Breast epithelium (tissue), 3 donors: ENCODE data around the gene CBX8.

Experiments used
- CTCF ChIP-seq, 3 donors: fragments of 450-650 bp; IDR thresholded peaks; one replicate each; pipeline ENCODE4 v1.5.1; 2016 to 2017; ENCODE audit warnings: antibody characterized with exemption in 3 of 3, mild to moderate bottlenecking in 3 of 3, moderate library complexity in 3 of 3
- POLR2A ChIP-seq: fragments of 450-650 bp; IDR thresholded peaks from one replicate; pipeline ENCODE4 v1.6.1; 2016; ENCODE audit warnings: antibody characterized with exemption, mild to moderate bottlenecking, moderate library complexity
- POLR2AphosphoS5 ChIP-seq, 3 donors: sonication (generic); formaldehyde crosslinking; IDR thresholded peaks; one replicate each; pipeline ENCODE4 v1.6.1; 2017; ENCODE audit warnings: antibody characterized with exemption in 3 of 3

DNA sequence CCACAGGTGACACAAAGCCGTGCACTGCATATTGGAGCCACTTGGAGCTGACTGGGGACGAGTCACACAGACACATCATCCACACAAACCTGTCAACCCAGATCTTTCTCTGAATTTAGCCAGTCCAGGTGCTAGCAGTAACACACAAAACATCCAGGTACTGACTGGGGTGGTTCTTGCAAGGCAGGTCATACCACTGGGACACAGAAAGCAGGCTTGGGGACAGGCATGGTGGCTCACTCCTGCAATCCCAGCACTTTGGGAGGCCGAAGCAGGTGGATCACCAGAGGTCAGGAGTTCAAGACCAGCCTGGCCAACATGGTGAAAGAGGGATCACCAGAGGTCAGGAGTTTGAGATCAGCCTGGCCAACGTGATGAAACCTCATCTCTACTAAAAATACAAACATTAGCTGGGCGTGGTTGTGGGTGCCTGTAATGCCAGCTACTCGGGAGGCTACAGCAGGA is 51.2 kb downstream of the CBX8 start:
- no peak for TF ChIP-seq CTCF (IDR thresholded peaks at IDR 0.05)
- TF ChIP-seq POLR2AphosphoS5 (IDR thresholded peaks at IDR 0.05): no peak
- no peak for TF ChIP-seq POLR2A
